ENCODE results near the gene PLXNB3.

DNA sequence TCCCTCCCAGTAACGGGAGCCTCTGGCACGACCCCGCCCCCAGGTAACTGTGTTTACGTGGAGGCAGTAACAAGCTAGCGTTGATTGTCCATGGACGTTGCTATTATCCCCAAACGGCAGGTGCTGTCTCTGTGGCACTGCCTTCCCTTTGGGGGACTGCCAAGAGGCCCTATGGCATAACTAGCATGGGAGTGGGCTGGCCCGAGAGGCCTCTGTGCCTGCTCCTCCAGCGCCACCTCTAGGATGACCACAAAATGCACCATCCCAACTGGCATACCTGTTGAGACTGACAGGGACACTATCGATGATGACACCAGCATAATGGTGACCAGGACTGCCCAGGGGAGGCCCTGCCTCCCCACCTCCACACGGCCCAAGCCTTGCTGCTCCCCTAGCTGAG lies 18.3 kb downstream of the PLXNB3 start:
- TF ChIP-seq, protein P1, sequence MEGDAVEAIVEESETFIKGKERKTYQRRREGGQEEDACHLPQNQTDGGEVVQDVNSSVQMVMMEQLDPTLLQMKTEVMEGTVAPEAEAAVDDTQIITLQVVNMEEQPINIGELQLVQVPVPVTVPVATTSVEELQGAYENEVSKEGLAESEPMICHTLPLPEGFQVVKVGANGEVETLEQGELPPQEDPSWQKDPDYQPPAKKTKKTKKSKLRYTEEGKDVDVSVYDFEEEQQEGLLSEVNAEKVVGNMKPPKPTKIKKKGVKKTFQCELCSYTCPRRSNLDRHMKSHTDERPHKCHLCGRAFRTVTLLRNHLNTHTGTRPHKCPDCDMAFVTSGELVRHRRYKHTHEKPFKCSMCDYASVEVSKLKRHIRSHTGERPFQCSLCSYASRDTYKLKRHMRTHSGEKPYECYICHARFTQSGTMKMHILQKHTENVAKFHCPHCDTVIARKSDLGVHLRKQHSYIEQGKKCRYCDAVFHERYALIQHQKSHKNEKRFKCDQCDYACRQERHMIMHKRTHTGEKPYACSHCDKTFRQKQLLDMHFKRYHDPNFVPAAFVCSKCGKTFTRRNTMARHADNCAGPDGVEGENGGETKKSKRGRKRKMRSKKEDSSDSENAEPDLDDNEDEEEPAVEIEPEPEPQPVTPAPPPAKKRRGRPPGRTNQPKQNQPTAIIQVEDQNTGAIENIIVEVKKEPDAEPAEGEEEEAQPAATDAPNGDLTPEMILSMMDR (IDR thresholded peaks at IDR 0.05; ENCODE audit: low read depth, low read length, missing input control) = no peak
- no peak for TF ChIP-seq RAD21 (IDR thresholded peaks at IDR 0.05)
- TF ChIP-seq, protein P2, sequence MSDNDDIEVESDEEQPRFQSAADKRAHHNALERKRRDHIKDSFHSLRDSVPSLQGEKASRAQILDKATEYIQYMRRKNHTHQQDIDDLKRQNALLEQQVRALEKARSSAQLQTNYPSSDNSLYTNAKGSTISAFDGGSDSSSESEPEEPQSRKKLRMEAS (IDR thresholded peaks at IDR 0.05) = no peak
- no peak for TF ChIP-seq HNF4A (conservative IDR thresholded peaks at IDR 0.05)
- TF ChIP-seq, protein P3, sequence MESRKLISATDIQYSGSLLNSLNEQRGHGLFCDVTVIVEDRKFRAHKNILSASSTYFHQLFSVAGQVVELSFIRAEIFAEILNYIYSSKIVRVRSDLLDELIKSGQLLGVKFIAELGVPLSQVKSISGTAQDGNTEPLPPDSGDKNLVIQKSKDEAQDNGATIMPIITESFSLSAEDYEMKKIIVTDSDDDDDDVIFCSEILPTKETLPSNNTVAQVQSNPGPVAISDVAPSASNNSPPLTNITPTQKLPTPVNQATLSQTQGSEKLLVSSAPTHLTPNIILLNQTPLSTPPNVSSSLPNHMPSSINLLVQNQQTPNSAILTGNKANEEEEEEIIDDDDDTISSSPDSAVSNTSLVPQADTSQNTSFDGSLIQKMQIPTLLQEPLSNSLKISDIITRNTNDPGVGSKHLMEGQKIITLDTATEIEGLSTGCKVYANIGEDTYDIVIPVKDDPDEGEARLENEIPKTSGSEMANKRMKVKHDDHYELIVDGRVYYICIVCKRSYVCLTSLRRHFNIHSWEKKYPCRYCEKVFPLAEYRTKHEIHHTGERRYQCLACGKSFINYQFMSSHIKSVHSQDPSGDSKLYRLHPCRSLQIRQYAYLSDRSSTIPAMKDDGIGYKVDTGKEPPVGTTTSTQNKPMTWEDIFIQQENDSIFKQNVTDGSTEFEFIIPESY (IDR thresholded peaks at IDR 0.05) = no peak
- TF ChIP-seq RXRA (IDR thresholded peaks at IDR 0.05) = no peak
